ENCODE data around the gene BIVM. TPM values are rescaled to one million over a fixed set of nuclear protein-coding genes. Genes with fewer than 3 reads are reported as not detected.

The BIVM gene
- total RNA-seq, 4 donors from 2014 or later, result 12.7 to 22.6 (median 15.3) TPM

- TF ChIP-seq CTCF (IDR thresholded peaks at IDR 0.05; ENCODE audit: low read depth), result no peak
These were observed 46.3 kb downstream of the BIVM start for GRCh38 chr13:102845289-102845629.

GRCh38 chr13:102845630-102846260 lies 46.8 kb downstream of the BIVM start, which contains the start of gene ERCC5:
Gene ERCC5, plus strand, starts transcription at chr13:102846032. Its CDS starts 235 bp downstream, at chr13:102846267.
- no peak for TF ChIP-seq CTCF (IDR thresholded peaks at IDR 0.05; ENCODE audit: low read depth)

- no peak for TF ChIP-seq CTCF (IDR thresholded peaks at IDR 0.05; ENCODE audit: low read depth)
These were observed 47.5 kb downstream of the BIVM start for GRCh38 chr13:102846261-102847015.

GRCh38 chr13:102847272-102848234 lies 48.6 kb downstream of the BIVM start:
- TF ChIP-seq CTCF (IDR thresholded peaks at IDR 0.05; ENCODE audit: low read depth), result no peak

- TF ChIP-seq CTCF (IDR thresholded peaks at IDR 0.05; ENCODE audit: low read depth), result no peak
These were observed 50.0 kb downstream of the BIVM start for GRCh38 chr13:102848956-102849355.

GRCh38 chr13:102852556-102852955 lies 53.6 kb downstream of the BIVM start:
- TF ChIP-seq CTCF (IDR thresholded peaks at IDR 0.05; ENCODE audit: low read depth), result no peak

GRCh38 chr13:102854675-102855074 lies 55.8 kb downstream of the BIVM start:
- TF ChIP-seq CTCF (IDR thresholded peaks at IDR 0.05; ENCODE audit: low read depth), result no peak
